ENCODE results near the gene P2RY12.
A peak's percentile ranks its signal among the peaks of the same experiment; 100 is the strongest.

The P2RY12 gene

GRCh38 chr3:151328298-151328995 is 56.1 kb downstream of the P2RY12 start:
- TF ChIP-seq, protein P1, sequence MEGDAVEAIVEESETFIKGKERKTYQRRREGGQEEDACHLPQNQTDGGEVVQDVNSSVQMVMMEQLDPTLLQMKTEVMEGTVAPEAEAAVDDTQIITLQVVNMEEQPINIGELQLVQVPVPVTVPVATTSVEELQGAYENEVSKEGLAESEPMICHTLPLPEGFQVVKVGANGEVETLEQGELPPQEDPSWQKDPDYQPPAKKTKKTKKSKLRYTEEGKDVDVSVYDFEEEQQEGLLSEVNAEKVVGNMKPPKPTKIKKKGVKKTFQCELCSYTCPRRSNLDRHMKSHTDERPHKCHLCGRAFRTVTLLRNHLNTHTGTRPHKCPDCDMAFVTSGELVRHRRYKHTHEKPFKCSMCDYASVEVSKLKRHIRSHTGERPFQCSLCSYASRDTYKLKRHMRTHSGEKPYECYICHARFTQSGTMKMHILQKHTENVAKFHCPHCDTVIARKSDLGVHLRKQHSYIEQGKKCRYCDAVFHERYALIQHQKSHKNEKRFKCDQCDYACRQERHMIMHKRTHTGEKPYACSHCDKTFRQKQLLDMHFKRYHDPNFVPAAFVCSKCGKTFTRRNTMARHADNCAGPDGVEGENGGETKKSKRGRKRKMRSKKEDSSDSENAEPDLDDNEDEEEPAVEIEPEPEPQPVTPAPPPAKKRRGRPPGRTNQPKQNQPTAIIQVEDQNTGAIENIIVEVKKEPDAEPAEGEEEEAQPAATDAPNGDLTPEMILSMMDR (conservative IDR thresholded peaks at IDR 0.05; ENCODE audit: low read depth) = no peak
- no peak overlapping the region for H3K27ac ChIP-seq
- ChIA-PET CTCF (interaction anchor here (0.6 to 2.1 kb wide), 7 partner anchors 16 to 1304 kb away, joined by 3 to 16 read pairs (median 7); no protein-coding TSS in a partner anchor), POLR2A (ENCODE audit: low non-redundant PET) (no interaction called here)
- no peak for DNase-seq (ENCODE audit: low spot score)

- ChIA-PET POLR2A (ENCODE audit: low non-redundant PET) (no interaction called here), CTCF (interaction anchor here (0.6 to 2.1 kb wide), 16 partner anchors 16 to 1405 kb away, joined by 3 to 16 read pairs (median 6); no protein-coding TSS in a partner anchor)
- TF ChIP-seq, protein P1 (conservative IDR thresholded peaks at IDR 0.05; ENCODE audit: low read depth) = peak; percentile 80
- no peak for DNase-seq (ENCODE audit: low spot score)
- H3K27ac ChIP-seq = no peak overlapping the region
Measured at GRCh38 chr3:151327571-151328198, 56.9 kb downstream of the P2RY12 start.

DNA sequence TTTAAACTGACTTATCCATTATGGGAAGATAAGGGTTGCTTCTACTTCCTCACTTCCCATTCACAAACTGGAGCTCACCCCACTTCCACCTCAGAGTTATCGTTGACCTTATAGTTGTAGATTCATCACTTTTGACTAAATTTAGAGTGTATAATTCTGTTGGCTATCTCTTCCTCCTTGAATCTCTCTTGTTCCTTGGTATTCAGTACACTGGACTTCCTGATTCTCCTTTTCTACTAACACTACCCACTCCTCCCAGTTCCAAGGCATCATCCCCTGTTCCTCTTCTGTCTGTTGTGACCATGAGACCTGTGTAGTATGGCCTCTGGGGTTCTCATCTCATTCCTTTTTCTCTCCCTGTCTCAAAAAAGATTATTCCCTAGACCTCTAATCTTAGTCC is 62.0 kb downstream of the P2RY12 start:
- TF ChIP-seq, protein P1 (conservative IDR thresholded peaks at IDR 0.05; ENCODE audit: low read depth) = no peak
- CTCF ChIA-PET = no interaction called here
- no peak overlapping the region for H3K27ac ChIP-seq
- DNase-seq (ENCODE audit: low spot score) = no peak
- POLR2A ChIA-PET (ENCODE audit: low non-redundant PET) = no interaction called here

GRCh38 chr3:151321526-151321925 is 63.0 kb downstream of the P2RY12 start:
- no peak overlapping the region for H3K27ac ChIP-seq
- POLR2A ChIA-PET (ENCODE audit: low non-redundant PET) = no interaction called here
- no peak for DNase-seq (ENCODE audit: low spot score)
- CTCF ChIA-PET = no interaction called here
- TF ChIP-seq, protein P1 (conservative IDR thresholded peaks at IDR 0.05; ENCODE audit: low read depth) = no peak

- POLR2A ChIA-PET (ENCODE audit: low non-redundant PET) = interaction anchor here (0.6 kb wide), 1 partner anchor 14 kb away, joined by 3 read pairs; no protein-coding TSS in a partner anchor
- no peak overlapping the region for H3K27ac ChIP-seq
- CTCF ChIA-PET = interaction anchor here (0.7 kb wide), 1 partner anchor 16 kb away, joined by 5 read pairs; no protein-coding TSS in a partner anchor
- no peak for DNase-seq (ENCODE audit: low spot score)
- TF ChIP-seq, protein P1 (conservative IDR thresholded peaks at IDR 0.05; ENCODE audit: low read depth) = no peak
Measured at GRCh38 chr3:151320131-151320530, 64.4 kb downstream of the P2RY12 start.

GRCh38 chr3:151319628-151320027 is 64.9 kb downstream of the P2RY12 start:
- ChIA-PET POLR2A (ENCODE audit: low non-redundant PET) (no interaction called here), CTCF (interaction anchor here (0.7 kb wide), 1 partner anchor 16 kb away, joined by 5 read pairs; no protein-coding TSS in a partner anchor)
- no peak for DNase-seq (ENCODE audit: low spot score)
- TF ChIP-seq, protein P1 (conservative IDR thresholded peaks at IDR 0.05; ENCODE audit: low read depth) = no peak
- no peak overlapping the region for H3K27ac ChIP-seq

All from RWPE1 (cell line).